NK-92 treated with Interleukin-12 subunit alpha and Interleukin-12 subunit beta, amount 100 ng/mL, for 24 hours (cell line): Measurements from ENCODE around the gene TGFB2.
"Not testable (repeated sequence)": the region's sequence is repeated elsewhere in the genome, so short reads cannot be mapped to it uniquely, and the experiment has no call there.

ENCODE experiments used
- DNase-seq: peaks from one replicate; lab custom pipeline; 2025; lab: John Stamatoyannopoulos, UW

Gene TGFB2

DNA sequence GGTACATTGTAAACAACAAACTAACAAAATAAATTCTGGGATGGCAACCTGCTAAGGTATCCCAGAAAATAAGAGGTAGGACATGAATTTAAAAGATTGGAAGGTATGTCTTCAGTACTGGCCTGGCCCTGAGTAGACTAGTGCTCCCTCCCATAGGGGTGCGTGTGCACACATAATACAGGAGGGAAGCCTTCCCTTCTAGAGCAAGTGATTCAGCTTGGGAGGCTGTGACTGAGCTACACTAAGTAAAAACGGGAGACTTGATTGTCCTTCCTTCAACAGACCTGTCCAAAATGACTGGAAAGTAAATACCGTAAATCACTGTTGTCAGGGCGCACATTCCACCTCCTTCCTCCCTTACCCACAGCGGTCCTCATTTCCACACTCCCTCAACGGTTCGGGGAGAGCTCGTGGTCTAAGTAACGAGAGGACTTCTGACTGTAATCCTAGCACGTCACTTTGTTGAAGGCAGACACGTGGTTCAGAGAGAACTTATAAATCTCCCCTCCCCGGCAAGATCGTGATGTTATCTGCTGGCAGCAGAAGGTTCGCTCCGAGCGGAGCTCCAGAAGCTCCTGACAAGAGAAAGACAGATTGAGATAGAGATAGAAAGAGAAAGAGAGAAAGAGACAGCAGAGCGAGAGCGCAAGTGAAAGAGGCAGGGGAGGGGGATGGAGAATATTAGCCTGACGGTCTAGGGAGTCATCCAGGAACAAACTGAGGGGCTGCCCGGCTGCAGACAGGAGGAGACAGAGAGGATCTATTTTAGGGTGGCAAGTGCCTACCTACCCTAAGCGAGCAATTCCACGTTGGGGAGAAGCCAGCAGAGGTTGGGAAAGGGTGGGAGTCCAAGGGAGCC, at the start of gene TGFB2:
TGFB2 (plus strand) TSS at position 523 of the 859 bp plus-strand sequence. CDS start 1,366 bp downstream, outside the sequence.
- no peak for DNase-seq

DNA sequence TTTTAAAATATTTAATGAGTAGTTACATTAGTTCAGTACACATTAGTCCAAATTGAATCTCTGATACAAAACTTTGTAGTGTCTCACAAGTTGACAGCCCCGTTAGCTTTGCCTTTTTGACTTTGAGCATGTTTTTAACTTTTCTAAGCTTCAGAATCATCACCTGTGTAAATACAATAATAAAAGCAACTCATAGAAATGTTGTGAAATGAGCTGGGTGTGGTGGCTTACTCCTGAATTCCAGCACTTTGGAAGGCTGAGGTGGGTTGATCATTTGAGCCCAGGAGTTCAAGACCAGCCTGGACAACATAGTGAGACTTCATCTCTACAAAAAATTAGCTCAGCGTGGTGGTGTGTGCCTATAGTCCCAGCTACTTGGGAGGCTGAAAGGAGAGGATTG, 49.0 kb upstream of the TGFB2 start:
- no peak for DNase-seq

- DNase-seq, result no peak
These were observed 47.7 kb upstream of the TGFB2 start for GRCh38 chr1:218297461-218297860.

DNA sequence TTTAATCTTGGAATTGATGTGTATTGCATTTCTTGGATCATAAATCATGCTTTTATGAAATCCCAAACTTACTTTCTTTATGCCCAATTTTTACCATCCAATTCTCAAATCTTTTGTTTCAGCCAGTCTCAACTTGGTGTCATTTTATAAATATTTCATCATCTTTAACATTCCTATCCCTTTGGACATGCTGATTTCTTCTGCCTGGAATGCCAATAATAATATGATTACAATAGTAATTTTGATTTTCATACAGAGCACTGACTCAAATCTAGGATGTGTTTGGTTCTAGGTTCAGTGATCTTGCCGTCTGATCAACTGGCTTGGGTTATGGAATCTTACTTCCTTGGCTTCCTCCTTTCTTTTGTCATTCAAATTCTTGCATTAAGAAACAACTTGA, 47.3 kb upstream of the TGFB2 start:
- DNase-seq, result no peak

DNA sequence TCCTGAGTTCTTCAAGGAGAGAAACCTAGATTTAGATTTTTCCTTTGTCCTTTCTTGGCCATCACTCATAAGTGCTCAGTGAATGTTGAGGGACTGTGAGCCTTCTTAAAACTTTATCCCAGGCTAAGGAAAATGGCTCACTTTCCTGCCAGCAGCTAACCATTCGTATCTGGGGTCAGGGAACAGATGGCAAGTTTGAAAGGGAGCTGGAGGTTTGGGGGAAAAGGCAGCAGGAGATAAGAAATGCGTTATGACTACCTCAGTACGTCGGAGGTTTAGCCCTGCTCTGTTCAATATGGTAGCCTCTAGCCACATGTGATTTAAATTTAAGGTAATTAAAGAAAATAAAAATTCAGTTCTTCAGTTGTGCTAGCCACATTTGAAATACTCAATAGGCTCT, 46.7 kb upstream of the TGFB2 start:
- no peak for DNase-seq

DNA sequence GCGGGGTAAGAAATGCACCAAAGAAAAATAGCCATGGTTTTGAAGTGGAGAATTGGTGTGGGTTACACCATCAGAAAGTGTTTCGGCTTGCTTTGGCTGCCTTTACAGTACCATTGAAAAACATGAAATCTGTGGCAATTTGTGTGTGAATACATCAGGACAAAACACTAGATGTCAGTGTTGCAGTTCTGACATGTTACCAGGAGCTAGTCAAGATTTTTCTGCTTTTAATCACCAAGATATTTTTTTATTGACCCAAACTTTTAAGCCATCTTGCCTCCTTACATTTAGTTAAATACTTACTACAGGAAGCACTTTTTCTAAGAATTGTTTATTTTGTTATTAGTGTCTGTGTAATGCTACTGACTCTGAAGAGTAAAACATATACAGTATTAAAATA, 45.7 kb upstream of the TGFB2 start:
- DNase-seq, result no peak

GRCh38 chr1:218301217-218301616, 43.9 kb upstream of the TGFB2 start:
- no peak for DNase-seq

- no peak for DNase-seq
These were observed 43.0 kb upstream of the TGFB2 start for GRCh38 chr1:218302155-218302554.

GRCh38 chr1:218303176-218303879, 41.8 kb upstream of the TGFB2 start:
- DNase-seq, result no peak

GRCh38 chr1:218304281-218305039, 40.7 kb upstream of the TGFB2 start:
- no peak for DNase-seq

GRCh38 chr1:218305472-218306064, 39.6 kb upstream of the TGFB2 start:
- no peak for DNase-seq

- DNase-seq, result no peak
These were observed 32.6 kb upstream of the TGFB2 start for GRCh38 chr1:218312509-218312908.

DNA sequence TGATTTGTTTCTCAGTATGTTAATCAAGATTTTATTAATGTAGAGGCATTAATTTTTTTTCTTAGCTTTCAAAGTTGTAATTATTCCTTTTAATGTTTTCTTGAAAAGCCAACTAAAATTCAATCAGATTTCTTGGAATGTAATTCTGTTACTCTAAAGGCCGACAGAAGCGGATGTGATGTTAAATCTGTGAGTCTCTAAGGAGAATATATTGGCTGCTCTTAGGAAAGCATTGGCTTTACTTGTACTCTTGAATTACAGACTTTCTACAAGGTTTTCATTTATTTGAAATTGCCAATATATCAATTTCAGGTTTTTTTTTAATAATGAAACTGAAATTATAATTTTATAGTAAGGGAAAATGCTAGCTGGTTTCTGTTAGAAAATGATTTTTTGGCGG, 30.8 kb upstream of the TGFB2 start:
- no peak for DNase-seq

- DNase-seq, result no peak
These were observed 29.5 kb upstream of the TGFB2 start for GRCh38 chr1:218315638-218316037.

GRCh38 chr1:218317061-218317460, 28.1 kb upstream of the TGFB2 start:
- no peak for DNase-seq

DNA sequence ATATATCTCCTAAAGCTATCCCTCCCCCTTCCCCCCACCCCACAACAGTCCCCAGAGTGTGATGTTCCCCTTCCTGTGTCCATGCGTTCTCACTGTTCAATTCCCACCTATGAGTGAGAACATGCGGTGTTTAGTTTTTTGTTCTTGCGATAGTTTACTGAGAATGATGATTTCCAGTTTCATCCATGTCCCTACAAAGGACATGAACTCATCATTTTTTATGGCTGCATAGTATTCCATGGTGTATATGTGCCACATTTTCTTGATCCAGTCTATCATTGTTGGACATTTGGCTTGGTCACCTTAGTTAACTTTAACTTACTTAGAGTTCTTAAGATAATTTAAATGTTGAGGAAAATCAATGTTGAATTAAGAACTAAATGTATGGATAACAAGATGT, 25.0 kb upstream of the TGFB2 start:
- DNase-seq, result not testable (repeated sequence)

- no peak for DNase-seq
These were observed 22.4 kb upstream of the TGFB2 start for GRCh38 chr1:218322762-218323161.

DNA sequence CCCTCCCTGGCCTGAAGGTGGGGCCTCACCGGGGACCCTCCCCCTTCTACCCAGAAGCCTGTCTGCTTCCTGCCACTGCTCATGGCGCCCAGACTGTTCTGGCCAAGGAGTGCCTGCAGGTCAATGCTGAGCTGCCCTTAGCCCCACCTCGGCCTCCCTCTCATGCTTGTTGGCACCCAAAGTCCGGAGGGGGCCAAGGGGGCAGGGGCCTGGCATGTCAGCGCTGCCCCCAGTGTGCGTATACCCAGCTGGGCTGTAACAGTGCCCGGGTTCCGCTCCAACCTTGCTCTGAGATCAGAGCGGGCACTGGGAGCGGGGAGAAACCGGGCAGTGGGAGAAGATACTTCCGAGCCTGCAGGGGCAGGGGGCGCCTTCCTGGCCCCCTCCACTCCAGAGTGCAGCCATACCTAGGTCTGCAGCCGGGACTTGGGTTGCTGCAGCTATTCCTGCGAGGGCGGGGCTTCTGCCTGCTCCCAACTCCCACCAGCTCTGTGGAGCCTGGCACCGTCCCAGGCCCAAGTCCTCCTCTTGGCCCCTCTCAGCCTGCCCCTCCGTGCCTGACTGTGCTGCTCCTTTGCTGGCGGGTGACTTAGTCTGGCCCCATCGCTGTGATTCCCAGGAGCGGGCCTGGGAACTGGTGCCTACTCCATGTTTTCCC, 21.4 kb upstream of the TGFB2 start:
- no peak for DNase-seq

DNA sequence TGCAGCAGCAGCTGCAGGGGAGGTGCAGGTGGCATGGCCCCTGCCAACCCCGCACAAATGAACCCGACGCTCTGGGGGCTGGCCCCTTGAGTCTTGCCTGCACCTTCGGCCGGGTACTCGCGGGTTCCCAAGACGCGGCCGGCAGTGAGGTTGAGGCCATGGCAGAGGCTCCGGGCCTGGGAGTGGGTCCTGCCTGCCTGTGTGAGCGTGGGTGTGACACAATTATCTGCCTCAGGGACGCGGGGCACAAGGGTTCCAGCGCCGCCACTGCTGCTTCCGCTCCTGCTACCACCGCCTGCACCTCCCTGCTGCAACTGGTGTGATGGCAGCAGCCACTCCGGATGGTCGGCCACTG, 20.9 kb upstream of the TGFB2 start:
- DNase-seq, result no peak

GRCh38 chr1:218328769-218329168, 16.4 kb upstream of the TGFB2 start:
- no peak for DNase-seq

GRCh38 chr1:218330043-218330623, 15.0 kb upstream of the TGFB2 start:
- no peak for DNase-seq
